22Rv1 (cell line): ENCODE data around the gene BIN1.

Source experiments
- H3K27ac ChIP-seq: fragments of 450-650 bp; 2 replicates; pipeline ENCODE4 v1.5.1; 2017
- ZFX ChIP-seq: fragments of 450-650 bp; IDR thresholded peaks from 2 replicates; pipeline ENCODE4 v1.6.1; 2017; ENCODE audit warnings: antibody characterized with exemption, borderline replicate concordance
- TF ChIP-seq, protein P1 (sequence below): fragments of 450-650 bp; IDR thresholded peaks from 2 replicates; pipeline ENCODE4 v1.5.1; 2017; ENCODE audit warnings: mild to moderate bottlenecking

Gene BIN1

DNA sequence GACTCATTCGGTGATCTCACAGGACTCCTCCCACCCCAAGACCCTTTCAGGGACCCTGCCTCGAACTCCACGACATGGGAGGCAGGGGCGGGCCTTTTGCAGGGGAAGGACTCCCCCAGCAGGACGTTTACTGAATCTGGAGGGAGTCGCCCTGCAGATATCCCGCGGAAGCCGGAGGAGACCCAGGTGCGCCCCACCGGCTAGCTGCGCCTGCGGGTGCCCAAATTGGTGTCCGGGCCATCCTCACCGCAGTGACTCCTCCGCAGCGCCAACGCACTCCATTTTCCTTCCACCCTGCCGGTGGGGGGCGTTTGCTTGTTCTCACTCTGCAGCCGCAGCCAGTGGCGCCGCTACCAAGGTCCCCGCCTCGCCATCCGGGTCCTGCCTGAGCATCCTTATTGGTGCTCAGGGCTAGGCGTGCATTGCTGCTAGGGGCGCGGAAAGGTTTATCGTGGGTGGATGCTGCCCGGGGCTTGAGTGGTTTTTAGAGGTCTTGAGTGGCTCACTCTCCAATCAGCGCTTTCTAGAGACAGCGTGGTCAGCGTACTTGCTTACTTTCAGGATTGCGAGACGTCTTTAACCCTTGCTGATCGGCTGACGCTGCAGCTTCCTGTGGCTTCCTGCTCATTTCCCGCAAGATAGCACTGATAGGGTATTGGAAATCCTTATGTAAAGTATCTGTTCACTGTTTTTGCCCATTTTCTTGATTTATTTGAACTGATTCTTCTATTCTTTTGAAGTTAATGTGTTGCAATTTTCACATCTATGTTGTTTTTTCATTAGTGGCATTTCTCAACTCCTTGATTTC, 81.4 kb downstream of the BIN1 start:
- no peak for TF ChIP-seq ZFX
- TF ChIP-seq, protein P1, sequence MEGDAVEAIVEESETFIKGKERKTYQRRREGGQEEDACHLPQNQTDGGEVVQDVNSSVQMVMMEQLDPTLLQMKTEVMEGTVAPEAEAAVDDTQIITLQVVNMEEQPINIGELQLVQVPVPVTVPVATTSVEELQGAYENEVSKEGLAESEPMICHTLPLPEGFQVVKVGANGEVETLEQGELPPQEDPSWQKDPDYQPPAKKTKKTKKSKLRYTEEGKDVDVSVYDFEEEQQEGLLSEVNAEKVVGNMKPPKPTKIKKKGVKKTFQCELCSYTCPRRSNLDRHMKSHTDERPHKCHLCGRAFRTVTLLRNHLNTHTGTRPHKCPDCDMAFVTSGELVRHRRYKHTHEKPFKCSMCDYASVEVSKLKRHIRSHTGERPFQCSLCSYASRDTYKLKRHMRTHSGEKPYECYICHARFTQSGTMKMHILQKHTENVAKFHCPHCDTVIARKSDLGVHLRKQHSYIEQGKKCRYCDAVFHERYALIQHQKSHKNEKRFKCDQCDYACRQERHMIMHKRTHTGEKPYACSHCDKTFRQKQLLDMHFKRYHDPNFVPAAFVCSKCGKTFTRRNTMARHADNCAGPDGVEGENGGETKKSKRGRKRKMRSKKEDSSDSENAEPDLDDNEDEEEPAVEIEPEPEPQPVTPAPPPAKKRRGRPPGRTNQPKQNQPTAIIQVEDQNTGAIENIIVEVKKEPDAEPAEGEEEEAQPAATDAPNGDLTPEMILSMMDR: peak; percentile 55
- H3K27ac ChIP-seq: no peak overlapping the region

DNA sequence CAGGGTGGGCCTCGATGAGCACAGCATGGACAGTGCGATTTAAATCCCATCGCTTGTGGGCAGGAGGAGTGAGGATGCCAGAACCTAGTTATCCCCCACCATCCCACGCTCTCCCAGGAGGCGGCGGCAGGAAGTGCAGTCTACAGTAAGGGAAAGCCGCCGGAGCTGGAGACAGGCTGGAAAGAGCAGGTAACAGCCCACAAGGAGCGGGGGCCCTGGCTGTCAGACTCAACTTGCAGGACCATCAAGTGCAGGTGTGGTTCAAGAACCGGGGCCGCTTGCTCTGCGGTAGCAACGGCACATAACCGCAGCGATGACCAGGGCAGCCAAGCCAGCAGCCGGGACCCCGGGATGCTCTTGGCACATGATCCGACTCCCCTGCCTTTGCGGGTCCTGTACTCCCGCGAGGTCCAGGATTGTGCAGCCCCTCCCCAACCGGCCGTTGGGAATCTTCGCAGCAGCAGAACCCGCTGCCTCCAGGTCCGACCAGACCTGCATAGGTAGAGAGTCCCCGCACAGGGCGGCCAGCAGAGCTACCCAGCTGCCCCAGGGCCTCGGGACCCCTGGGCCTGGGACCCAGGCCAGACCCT, 82.1 kb downstream of the BIN1 start:
- H3K27ac ChIP-seq: no peak overlapping the region

DNA sequence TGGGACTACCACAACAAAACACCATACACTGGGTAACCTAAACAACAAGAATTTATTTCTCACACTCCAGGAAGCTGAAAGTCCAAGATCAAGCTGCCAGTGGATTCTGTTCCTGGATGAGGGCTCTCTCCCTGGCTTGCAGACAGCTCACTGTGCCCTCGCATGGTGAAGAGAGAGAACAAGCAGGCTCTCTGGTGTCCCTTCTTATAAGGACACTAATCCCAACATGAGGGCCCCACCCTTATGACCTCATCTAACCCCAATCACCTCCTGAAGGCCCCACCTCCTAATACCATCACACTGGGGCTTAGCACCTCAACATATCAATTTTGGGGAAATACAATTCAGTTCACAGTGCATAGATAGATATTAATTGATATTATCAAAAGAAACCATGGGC, 83.5 kb downstream of the BIN1 start:
- no peak overlapping the region for H3K27ac ChIP-seq
- TF ChIP-seq, protein P1: no peak
- no peak for TF ChIP-seq ZFX

More for the DNA sequence above, 82.1 kb downstream of the BIN1 start:
- TF ChIP-seq, protein P1: no peak
- no peak for TF ChIP-seq ZFX

DNA sequence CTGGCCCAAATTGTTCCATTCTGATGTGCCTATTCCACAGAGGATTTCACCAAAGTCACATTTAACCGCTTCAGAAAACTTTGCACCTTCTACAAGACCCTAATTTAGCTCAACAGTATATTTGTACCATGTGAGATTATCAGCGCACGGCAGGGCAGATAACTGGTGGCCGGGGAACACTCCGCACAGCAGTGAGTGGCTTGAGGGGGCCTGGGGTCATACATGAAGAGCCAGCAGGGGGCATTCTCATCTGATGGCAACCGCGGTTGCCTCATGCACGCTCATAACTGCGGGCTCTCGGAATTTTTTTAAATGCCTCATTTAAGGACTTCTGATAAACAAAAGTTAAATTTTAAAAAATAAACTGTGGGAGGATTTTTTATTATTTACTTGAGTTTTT, 84.1 kb downstream of the BIN1 start:
- TF ChIP-seq, protein P1: no peak
- no peak for TF ChIP-seq ZFX
- no peak overlapping the region for H3K27ac ChIP-seq

DNA sequence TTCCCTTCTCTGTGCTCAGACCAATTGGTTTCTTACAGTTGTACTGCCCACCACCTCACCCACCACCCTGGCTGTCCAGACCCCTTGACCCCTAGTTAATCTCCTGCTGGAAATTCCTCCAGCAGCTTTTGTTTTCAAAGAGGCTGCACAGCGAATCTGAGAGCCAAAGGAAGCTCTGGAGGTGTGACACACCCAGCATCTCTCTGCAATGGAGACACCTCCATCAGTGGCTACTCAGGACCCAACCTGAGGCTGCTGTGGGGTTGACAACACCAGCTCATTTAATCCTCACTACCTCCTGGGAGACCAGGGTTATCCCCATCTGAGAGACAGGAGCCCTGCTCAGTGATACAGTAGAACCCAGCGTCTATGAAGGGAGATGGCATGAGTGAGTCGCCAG, 86.4 kb downstream of the BIN1 start:
- TF ChIP-seq, protein P1: no peak
- TF ChIP-seq ZFX: no peak

DNA sequence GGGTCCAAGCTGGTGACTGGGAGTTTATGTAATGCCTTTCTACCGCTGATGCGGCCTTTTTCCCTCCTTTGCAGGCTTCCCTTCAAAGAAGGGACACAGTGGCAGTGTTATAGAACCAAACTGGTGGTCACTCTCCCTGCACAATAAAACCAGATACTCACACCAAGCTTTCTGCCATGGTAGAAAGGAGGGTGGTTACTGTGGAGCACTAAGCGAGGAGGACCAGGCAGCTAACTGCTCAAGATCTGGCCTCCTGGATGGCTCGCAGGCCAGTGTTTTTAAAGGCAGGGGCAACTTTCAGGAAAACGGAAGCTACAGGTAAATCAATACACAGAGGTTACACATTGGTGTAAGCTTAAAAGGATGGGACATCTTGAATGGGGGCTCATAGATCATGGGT, 89.4 kb downstream of the BIN1 start:
- H3K27ac ChIP-seq: no peak overlapping the region
- TF ChIP-seq, protein P1: no peak
- TF ChIP-seq ZFX: no peak

More for the DNA sequence above, 86.4 kb downstream of the BIN1 start:
- H3K27ac ChIP-seq: no peak overlapping the region

DNA sequence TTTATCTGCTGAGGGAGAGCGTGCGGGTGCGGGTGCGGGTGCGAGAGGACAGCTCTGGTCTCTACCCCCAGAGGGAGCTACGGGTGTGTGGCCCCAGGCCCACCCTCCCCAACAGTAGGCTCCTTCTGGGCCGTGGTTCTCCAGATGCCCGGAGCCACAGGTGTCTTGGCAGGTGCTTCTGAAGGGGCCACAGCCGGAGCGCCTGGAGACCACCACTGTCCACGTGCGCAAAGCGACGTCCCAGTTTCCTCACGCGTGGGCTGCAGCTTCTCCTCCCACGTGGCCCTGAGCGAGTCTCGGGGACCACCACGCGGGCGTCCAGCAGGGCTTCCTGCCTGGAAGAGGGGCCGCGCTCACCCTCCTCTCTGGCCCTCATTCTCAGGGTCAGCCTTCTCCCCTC, 90.6 kb downstream of the BIN1 start:
- TF ChIP-seq ZFX: no peak
- TF ChIP-seq, protein P1: no peak
- no peak overlapping the region for H3K27ac ChIP-seq
